Stomach (tissue), 4 donors: Measurements from ENCODE around the gene VAV3.

Source experiments
- POLR2A ChIP-seq, 4 donors: fragments of 450-650 bp; IDR thresholded peaks; one replicate each; pipeline ENCODE4 v1.6.1; 2016; ENCODE audit warnings: antibody characterized with exemption in 4 of 4, control low read depth in 2 of 4, mild to moderate bottlenecking in 1 of 4, moderate library complexity in 1 of 4
- TF ChIP-seq, protein P1 (sequence below), 7 experiments: fragments of 450-650 bp in 4 of 7; fragments of 200-600 bp in 3 of 7; sonication (generic) in 3 of 7; IDR thresholded peaks; one replicate each; pipeline ENCODE4 v1.5.1; 2016 to 2019; ENCODE audit warnings: antibody characterized with exemption in 7 of 7, control low read depth in 2 of 7, mild to moderate bottlenecking in 1 of 7

DNA sequence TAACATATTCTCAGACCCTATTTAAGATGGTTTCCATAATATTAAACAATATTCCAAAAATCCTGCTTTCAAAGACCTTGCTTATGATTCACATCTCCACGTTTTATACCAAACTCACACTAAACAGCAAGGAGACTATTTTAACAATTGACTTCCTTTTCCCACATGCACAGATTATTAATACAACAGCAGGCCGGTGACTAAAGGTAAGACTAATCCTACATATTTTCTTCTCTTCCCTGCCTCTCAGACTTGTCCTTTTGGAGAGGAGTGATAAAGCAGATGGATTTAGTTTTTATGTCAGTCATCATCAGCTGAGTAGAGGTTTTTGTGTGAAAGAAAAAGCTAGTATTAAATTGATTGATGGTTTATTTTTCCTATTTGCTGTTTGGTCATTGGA, 423.6 kb downstream of the VAV3 start:
- no peak for TF ChIP-seq POLR2A (IDR thresholded peaks at IDR 0.05)
- TF ChIP-seq, protein P1, sequence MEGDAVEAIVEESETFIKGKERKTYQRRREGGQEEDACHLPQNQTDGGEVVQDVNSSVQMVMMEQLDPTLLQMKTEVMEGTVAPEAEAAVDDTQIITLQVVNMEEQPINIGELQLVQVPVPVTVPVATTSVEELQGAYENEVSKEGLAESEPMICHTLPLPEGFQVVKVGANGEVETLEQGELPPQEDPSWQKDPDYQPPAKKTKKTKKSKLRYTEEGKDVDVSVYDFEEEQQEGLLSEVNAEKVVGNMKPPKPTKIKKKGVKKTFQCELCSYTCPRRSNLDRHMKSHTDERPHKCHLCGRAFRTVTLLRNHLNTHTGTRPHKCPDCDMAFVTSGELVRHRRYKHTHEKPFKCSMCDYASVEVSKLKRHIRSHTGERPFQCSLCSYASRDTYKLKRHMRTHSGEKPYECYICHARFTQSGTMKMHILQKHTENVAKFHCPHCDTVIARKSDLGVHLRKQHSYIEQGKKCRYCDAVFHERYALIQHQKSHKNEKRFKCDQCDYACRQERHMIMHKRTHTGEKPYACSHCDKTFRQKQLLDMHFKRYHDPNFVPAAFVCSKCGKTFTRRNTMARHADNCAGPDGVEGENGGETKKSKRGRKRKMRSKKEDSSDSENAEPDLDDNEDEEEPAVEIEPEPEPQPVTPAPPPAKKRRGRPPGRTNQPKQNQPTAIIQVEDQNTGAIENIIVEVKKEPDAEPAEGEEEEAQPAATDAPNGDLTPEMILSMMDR (IDR thresholded peaks at IDR 0.05) = no peak
